ENCODE data around the gene PNPLA2. TPM values are rescaled to one million over a fixed set of nuclear protein-coding genes. Genes with fewer than 3 reads are reported as not detected.

PNPLA2 gene
- total and polyA plus RNA-seq, 10 of the 15 experiments (the other 5 are each of a cell fraction or from before 2014, with no cell fraction given) = 0.19 to 34.0 (median 8.1) TPM

- ChIA-PET CTCF (interaction anchor here (1.1 kb wide), 1 partner anchor 18 kb away, joined by 3 read pairs; no protein-coding TSS in a partner anchor), RAD21 (ENCODE audit: unreplicated experiment) (interaction anchor here (1.0 to 1.3 kb wide), 2 partner anchors 11 to 21 kb away, joined by 3 read pairs; partner anchors contain the start of gene RPLP2), POLR2A (interaction anchor here (0.6 to 5.2 kb wide), 3 partner anchors 11 to 35 kb away, joined by 3 to 33 read pairs (median 21); partner anchors contain the start of genes PNPLA2, POLR2L and TSPAN4), SMC1A (ENCODE audit: uncharacterized antibody, unreplicated experiment) (no interaction called here)
- no peak overlapping the region for H3K27ac ChIP-seq (ENCODE audit: control insufficient read depth, insufficient read depth)
- no peaks in the 10 kb centered on the region for H4K20me1 ChIP-seq (ENCODE audit: control insufficient read depth, insufficient read depth)
- no peaks in the 10 kb centered on the region; a peak in 3 of 4 replicates for H3K27me3 ChIP-seq (replicated peaks in 1 of 2; ENCODE audit: control insufficient read depth in 2 of 2, insufficient read depth in 2 of 2, low read length in 1 of 2)
- FAIRE-seq (no peak), DNase-seq (ENCODE audit: low read depth, low spot score) (no peak), ATAC-seq (peak; percentile 72)
- peak overlapping the region; percentile 49 for H3K4me3 ChIP-seq
- intact Hi-C loops (cut with micrococcal nuclease; ENCODE audit: unreplicated experiment) = no loop called here
- H3K79me2 ChIP-seq (ENCODE audit: control insufficient read depth, insufficient read depth, low read length) = no peaks in the 10 kb centered on the region
- no peak overlapping the region for H2AFZ ChIP-seq (ENCODE audit: control insufficient read depth, low read depth, low read length)
- peak overlapping the region; percentile 93 for H3K4me2 ChIP-seq (ENCODE audit: control insufficient read depth, insufficient read depth)
- WGBS (ENCODE audit: insufficient coverage, insufficient replicate concordance, low lambda C conversion rate, missing lambda C conversion rate) = 3% methylated on average over 69 of the region's 78 CpGs
- in situ Hi-C loops (cut with MboI) = no loop called here
- H3K36me3 ChIP-seq (ENCODE audit: control insufficient read depth in 2 of 2, insufficient read depth in 2 of 2, low read length in 1 of 2) = no peaks in the 10 kb centered on the region; a peak in 1 of 4 replicates
- no TSS peak for BruUV-seq (replicated peaks)
- H3K4me1 ChIP-seq (ENCODE audit: control insufficient read depth, insufficient read depth, low read length) = peaks cover 42% of the 10 kb centered on the region
- H3K9ac ChIP-seq (ENCODE audit: control insufficient read depth, insufficient read depth, low read length) = no peak overlapping the region
- H3K9me3 ChIP-seq (replicated peaks; ENCODE audit: control insufficient read depth, insufficient read depth, low read length) = no peaks in the 10 kb centered on the region
- TF ChIP-seq, protein P1, sequence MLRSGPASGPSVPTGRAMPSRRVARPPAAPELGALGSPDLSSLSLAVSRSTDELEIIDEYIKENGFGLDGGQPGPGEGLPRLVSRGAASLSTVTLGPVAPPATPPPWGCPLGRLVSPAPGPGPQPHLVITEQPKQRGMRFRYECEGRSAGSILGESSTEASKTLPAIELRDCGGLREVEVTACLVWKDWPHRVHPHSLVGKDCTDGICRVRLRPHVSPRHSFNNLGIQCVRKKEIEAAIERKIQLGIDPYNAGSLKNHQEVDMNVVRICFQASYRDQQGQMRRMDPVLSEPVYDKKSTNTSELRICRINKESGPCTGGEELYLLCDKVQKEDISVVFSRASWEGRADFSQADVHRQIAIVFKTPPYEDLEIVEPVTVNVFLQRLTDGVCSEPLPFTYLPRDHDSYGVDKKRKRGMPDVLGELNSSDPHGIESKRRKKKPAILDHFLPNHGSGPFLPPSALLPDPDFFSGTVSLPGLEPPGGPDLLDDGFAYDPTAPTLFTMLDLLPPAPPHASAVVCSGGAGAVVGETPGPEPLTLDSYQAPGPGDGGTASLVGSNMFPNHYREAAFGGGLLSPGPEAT (IDR thresholded peaks at IDR 0.05; ENCODE audit: low read depth) = no peak
- TF ChIP-seq MTA2 (IDR thresholded peaks at IDR 0.05; ENCODE audit: low read depth) = no peak
- no peak for TF ChIP-seq NR2F1 (conservative IDR thresholded peaks at IDR 0.05)
- TF ChIP-seq NFIC (IDR thresholded peaks at IDR 0.05; ENCODE audit: low read depth, low read length) = no peak
- peak; percentile 71; the same call in 1 of the 2 replicates for TF ChIP-seq NFYB (IDR thresholded peaks at IDR 0.05; ENCODE audit: insufficient read depth, low read depth, low read length)
- TF ChIP-seq IKZF1 (conservative IDR thresholded peaks at IDR 0.05) = no peak; the same call in 1 of the 2 replicates
- TF ChIP-seq PAX8 (IDR thresholded peaks at IDR 0.05) = no peak
- no peak for TF ChIP-seq NRF1 (conservative IDR thresholded peaks at IDR 0.05; ENCODE audit: low read depth, low read length)
- no peak for TF ChIP-seq RAD21 (IDR thresholded peaks at IDR 0.05; ENCODE audit: insufficient read depth, low read depth, low read length)
- no peak for TF ChIP-seq ZZZ3 (IDR thresholded peaks at IDR 0.05; ENCODE audit: control insufficient read depth, insufficient read length, low read depth)
- no peak for TF ChIP-seq KAT2A (conservative IDR thresholded peaks at IDR 0.05; ENCODE audit: control insufficient read depth, low read depth, low read length)
- no peak for TF ChIP-seq ATF7 (IDR thresholded peaks at IDR 0.05; ENCODE audit: low read depth)
- no peak for TF ChIP-seq PML (IDR thresholded peaks at IDR 0.05; ENCODE audit: low read length)
- no peak for TF ChIP-seq ELK1 (IDR thresholded peaks at IDR 0.05; ENCODE audit: low read depth, low read length)
- TF ChIP-seq, protein P2, sequence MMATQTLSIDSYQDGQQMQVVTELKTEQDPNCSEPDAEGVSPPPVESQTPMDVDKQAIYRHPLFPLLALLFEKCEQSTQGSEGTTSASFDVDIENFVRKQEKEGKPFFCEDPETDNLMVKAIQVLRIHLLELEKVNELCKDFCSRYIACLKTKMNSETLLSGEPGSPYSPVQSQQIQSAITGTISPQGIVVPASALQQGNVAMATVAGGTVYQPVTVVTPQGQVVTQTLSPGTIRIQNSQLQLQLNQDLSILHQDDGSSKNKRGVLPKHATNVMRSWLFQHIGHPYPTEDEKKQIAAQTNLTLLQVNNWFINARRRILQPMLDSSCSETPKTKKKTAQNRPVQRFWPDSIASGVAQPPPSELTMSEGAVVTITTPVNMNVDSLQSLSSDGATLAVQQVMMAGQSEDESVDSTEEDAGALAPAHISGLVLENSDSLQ (IDR thresholded peaks at IDR 0.05) = no peak
- peak; percentile 59 for TF ChIP-seq USF1 (IDR thresholded peaks at IDR 0.05; ENCODE audit: borderline replicate concordance, extremely low read length, insufficient read depth, low read depth, low read length)
- no peak for TF ChIP-seq ETV6 (conservative IDR thresholded peaks at IDR 0.05 in 1 of 2, IDR thresholded peaks at IDR 0.05 in 1 of 2; ENCODE audit: borderline replicate concordance in 1 of 2, low read depth in 1 of 2)
- TF ChIP-seq CBX3 (IDR thresholded peaks at IDR 0.05; ENCODE audit: borderline replicate concordance, low read depth) = no peak
Observed at GRCh38 chr11:830295-831117, 11.8 kb downstream of the PNPLA2 start.

Data from GM12878 (cell line).